Measurements from ENCODE around the gene COMT. TPM values are rescaled to one million over a fixed set of nuclear protein-coding genes. Genes with fewer than 3 reads are reported as not detected.

COMT gene
- total and polyA plus RNA-seq, 9 of the 15 experiments (the other 6 are each of a cell fraction or from before 2014, with no cell fraction given), result 12.5 to 351 (median 155) TPM

DNA sequence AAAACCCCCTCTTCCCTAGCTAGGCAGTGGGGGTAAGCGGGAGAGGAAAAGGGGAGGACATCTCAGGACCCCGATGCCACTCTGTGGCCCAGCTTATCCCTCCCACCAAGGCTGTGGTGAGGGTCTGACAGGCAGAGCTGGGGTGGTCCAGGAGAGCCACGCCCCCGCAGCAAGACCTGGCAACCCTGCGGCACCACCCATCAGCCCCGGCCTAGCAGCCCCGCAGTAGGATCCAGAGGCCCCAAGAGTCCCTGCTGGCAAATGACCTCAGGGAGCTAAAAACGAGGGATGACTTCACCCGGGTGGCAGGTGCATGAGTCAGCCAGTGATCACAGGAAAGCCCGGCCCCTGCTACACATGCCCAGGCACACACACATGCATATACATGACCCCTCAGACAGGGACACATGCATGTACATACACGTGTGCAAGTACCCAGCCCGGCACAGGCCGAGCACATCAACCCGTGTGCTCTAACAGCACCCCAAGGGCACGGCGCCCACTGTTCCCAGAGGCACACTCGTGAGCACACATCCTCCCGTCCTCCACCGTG, 42.7 kb downstream of the COMT start (continued):
- TF ChIP-seq LCOR (CRISPR knock-in tag; IDR thresholded peaks at IDR 0.05), result no peak
- TF ChIP-seq, protein P1, sequence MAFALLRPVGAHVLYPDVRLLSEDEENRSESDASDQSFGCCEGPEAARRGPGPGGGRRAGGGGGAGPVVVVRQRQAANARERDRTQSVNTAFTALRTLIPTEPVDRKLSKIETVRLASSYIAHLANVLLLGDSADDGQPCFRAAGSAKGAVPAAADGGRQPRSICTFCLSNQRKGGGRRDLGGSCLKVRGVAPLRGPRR (CRISPR knock-in tag; IDR thresholded peaks at IDR 0.05), result no peak
- TF ChIP-seq ZNF3 (CRISPR knock-in tag; IDR thresholded peaks at IDR 0.05), result no peak
- 0 out of 2 replicates have a peak, but pooled peaks have one; percentile 44 for TF ChIP-seq MTF1 (CRISPR knock-in tag; IDR thresholded peaks at IDR 0.05; ENCODE audit: borderline replicate concordance)
- TF ChIP-seq, protein P2, sequence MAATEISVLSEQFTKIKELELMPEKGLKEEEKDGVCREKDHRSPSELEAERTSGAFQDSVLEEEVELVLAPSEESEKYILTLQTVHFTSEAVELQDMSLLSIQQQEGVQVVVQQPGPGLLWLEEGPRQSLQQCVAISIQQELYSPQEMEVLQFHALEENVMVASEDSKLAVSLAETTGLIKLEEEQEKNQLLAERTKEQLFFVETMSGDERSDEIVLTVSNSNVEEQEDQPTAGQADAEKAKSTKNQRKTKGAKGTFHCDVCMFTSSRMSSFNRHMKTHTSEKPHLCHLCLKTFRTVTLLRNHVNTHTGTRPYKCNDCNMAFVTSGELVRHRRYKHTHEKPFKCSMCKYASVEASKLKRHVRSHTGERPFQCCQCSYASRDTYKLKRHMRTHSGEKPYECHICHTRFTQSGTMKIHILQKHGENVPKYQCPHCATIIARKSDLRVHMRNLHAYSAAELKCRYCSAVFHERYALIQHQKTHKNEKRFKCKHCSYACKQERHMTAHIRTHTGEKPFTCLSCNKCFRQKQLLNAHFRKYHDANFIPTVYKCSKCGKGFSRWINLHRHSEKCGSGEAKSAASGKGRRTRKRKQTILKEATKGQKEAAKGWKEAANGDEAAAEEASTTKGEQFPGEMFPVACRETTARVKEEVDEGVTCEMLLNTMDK (IDR thresholded peaks at IDR 0.05; ENCODE audit: borderline replicate concordance, insufficient read depth, low read depth, low read length, poor library complexity, severe bottlenecking), result no peak
- no peak for TF ChIP-seq RBM39 (optimal IDR thresholded peaks at IDR 0.05; ENCODE audit: low read depth, low read length)
- no peak for TF ChIP-seq PML (IDR thresholded peaks at IDR 0.05; ENCODE audit: low read length)
- TF ChIP-seq HDAC1 (IDR thresholded peaks at IDR 0.05), result no peak
- TF ChIP-seq MAFF (IDR thresholded peaks at IDR 0.05; ENCODE audit: low read length), result no peak
- no peak for TF ChIP-seq ZNF699 (CRISPR knock-in tag; IDR thresholded peaks at IDR 0.05; ENCODE audit: insufficient replicate concordance)
- no peak for TF ChIP-seq ESRRA (IDR thresholded peaks at IDR 0.05; ENCODE audit: borderline replicate concordance, low read depth)
- no peak for TF ChIP-seq ZNF197 (CRISPR knock-in tag; IDR thresholded peaks at IDR 0.05; ENCODE audit: low read depth)
- no peak for TF ChIP-seq ZNF668 (CRISPR knock-in tag; IDR thresholded peaks at IDR 0.05)
- TF ChIP-seq, protein P3, sequence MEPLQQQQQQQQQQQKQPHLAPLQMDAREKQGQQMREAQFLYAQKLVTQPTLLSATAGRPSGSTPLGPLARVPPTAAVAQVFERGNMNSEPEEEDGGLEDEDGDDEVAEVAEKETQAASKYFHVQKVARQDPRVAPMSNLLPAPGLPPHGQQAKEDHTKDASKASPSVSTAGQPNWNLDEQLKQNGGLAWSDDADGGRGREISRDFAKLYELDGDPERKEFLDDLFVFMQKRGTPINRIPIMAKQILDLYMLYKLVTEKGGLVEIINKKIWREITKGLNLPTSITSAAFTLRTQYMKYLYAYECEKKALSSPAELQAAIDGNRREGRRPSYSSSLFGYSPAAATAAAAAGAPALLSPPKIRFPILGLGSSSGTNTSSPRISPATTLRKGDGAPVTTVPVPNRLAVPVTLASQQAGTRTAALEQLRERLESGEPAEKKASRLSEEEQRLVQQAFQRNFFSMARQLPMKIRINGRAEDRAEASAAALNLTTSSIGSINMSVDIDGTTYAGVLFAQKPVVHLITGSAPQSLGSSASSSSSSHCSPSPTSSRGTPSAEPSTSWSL (CRISPR knock-in tag; IDR thresholded peaks at IDR 0.05; ENCODE audit: borderline replicate concordance), result no peak; the same call in 1 of the 2 replicates
- TF ChIP-seq, protein P4, sequence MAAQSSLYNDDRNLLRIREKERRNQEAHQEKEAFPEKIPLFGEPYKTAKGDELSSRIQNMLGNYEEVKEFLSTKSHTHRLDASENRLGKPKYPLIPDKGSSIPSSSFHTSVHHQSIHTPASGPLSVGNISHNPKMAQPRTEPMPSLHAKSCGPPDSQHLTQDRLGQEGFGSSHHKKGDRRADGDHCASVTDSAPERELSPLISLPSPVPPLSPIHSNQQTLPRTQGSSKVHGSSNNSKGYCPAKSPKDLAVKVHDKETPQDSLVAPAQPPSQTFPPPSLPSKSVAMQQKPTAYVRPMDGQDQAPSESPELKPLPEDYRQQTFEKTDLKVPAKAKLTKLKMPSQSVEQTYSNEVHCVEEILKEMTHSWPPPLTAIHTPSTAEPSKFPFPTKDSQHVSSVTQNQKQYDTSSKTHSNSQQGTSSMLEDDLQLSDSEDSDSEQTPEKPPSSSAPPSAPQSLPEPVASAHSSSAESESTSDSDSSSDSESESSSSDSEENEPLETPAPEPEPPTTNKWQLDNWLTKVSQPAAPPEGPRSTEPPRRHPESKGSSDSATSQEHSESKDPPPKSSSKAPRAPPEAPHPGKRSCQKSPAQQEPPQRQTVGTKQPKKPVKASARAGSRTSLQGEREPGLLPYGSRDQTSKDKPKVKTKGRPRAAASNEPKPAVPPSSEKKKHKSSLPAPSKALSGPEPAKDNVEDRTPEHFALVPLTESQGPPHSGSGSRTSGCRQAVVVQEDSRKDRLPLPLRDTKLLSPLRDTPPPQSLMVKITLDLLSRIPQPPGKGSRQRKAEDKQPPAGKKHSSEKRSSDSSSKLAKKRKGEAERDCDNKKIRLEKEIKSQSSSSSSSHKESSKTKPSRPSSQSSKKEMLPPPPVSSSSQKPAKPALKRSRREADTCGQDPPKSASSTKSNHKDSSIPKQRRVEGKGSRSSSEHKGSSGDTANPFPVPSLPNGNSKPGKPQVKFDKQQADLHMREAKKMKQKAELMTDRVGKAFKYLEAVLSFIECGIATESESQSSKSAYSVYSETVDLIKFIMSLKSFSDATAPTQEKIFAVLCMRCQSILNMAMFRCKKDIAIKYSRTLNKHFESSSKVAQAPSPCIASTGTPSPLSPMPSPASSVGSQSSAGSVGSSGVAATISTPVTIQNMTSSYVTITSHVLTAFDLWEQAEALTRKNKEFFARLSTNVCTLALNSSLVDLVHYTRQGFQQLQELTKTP (IDR thresholded peaks at IDR 0.05; ENCODE audit: low read depth in 1 of 2, partially characterized antibody in 2 of 2), result peak in 1 of 2 experiments; percentile 59
- TF ChIP-seq DDX20 (tag; IDR thresholded peaks at IDR 0.05; ENCODE audit: low read depth), result no peak
- TF ChIP-seq SRF (CRISPR knock-in tag; IDR thresholded peaks at IDR 0.05), result 0 out of 4 replicates have a peak, but pooled peaks of 1 of the 2 experiments have one; percentile 53
- no peak for TF ChIP-seq ZBTB8A (IDR thresholded peaks at IDR 0.05; ENCODE audit: partially characterized antibody)
- TF ChIP-seq TOE1 (IDR thresholded peaks at IDR 0.05; ENCODE audit: borderline replicate concordance), result peak; percentile 51; the same call in 1 of the 2 replicates
- no peak for TF ChIP-seq TOE1 (CRISPR knock-in tag; IDR thresholded peaks at IDR 0.05; ENCODE audit: borderline replicate concordance, low read depth)
